Kidney capillary endothelial cell (primary cell): ENCODE data around the gene NUCKS1.

ENCODE experiments used
- DNase-seq: peaks from one replicate; pipeline ENCODE4 v3.0.0-alpha.2; 2018; ENCODE audit warnings: low spot score

The NUCKS1 gene, protein sequence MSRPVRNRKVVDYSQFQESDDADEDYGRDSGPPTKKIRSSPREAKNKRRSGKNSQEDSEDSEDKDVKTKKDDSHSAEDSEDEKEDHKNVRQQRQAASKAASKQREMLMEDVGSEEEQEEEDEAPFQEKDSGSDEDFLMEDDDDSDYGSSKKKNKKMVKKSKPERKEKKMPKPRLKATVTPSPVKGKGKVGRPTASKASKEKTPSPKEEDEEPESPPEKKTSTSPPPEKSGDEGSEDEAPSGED

DNA sequence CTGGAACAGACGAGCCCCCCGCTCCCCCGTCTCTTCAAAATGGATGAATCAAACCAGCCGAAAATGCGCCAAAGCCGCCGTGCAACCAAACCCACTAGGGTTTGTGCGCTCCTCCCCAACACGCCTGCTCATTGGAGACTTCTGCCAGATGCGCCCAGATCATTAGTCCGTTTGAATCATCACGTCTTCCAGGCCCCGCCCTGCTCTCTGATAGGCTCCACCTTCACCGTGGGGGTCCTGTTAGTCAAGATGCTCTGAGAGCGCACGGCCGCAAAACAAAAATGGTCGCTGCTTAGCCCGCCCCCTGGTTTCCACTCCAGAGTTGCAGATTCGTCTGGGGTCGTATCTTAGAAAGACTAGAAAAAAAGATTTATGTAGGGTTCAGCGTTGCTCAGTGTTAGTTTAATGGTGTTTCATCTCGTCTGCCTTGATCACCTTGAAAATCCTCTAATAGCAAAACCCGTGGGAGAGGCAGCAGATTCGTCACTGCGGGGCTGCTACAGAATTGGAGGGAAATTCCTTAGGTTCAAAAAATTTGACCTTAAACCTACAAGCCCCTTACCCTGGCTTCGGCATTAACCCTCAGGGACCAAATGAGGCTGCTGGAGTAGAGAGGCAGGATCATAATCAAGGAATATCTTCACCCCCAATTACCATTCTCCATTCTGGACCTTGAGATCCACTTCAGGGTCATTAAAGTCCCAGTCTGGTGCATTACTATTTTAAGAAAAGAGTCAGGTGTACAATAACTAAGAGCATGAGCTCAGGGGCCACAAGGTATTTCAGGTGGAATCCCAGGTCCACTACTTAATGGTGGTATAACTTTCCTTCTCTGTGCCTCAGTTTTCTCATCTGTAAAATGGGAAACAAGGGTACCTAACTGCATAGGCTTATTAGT lies at the start of gene NUCKS1:
Gene NUCKS1 (minus strand): TSS at position 45 of the 898 bp plus-strand sequence. CDS start 209 bp downstream, outside the sequence.
- DNase-seq, result peak; percentile 95

DNA sequence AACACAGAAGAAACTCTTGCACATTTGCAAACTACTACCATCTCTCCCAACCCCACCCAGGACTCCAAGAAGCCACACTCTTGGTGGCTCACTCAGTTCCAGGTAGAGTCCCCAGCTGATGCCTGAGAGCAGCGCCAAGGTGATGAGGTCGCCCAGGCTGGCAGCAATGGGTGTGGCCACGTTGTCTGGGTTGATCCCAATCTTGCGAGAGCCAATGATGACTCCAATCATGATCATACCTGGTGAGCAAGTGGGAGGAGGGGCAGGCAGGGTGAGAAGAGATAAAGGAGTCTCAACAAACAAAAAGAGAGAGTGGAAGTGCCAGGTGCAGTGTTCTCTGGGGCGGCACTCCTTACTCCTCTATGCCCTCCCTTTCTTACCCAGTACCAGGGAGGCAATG lies 48.6 kb upstream of the NUCKS1 start:
- DNase-seq, result no peak

DNA sequence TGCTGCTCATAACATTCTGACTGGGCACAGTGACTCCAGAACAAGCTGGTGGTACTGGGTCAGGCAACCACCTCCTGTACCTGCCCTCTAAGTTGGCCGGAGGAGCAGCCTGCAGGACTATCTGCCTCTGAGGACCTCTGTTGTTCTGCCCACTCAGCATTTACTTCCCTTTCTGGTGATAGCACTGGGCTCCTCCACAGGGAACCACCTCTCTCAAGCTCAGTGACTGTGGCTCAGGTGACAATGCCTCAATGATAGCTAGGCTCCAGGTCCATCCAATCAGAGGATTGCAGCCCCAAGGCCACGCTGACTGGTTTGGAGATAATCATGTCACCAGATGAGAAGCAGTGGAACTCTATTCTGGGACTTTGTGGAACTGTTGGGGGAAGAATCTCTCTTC lies 47.2 kb upstream of the NUCKS1 start:
- DNase-seq, result no peak

- DNase-seq, result no peak
These were observed 44.2 kb upstream of the NUCKS1 start for GRCh38 chr1:205794011-205794730.

DNA sequence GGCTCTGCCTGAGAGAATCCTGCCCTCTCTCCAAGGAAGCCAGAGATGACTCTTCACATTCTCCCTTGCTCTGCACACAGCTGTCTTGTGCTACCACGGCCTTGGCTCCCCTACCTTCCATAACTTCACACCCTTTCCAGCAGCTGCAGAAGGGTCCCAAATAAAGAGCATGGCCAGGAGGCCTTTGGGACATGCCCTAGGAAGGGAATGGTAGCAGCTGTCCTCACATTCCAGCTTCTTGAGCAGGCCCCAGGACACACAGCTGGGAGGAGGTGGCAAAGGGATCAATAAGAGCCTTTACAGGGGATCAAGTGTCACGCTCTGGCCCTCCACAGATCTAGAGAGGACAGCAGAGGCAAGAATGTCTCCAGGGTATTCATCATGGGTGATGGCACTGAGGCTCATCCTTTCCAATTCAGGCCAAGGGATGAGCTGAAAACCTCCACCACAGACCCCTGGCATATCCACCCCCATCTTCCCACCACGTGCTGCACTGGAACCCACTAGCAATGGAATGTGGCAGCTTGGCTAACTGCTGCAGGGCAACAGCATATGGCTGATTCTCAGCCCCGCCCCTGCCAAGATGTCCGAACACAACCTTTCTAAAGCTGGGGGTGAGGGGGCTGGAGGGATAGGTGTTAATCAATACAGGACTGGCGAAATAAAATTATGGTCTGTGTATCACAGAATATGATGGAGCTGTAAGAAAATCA lies 43.1 kb upstream of the NUCKS1 start:
- no peak for DNase-seq

DNA sequence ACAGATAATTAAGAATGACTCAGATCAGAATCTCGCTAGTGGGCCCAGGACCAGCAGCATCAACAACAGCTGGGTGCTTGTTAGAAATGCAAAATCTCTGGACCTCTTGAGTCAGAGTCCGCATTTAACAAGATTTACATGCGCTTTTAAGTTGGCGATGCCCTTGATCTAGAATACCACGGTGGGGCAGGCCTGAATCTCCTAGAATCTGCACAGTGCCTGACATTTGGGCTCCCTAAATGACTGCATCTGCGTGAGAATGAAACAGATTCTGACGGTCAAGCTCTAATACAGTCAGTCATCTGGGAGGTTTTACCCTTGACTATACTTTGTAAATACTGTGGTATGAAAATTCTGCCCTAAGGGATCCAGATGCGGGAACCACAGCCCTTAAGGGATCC lies 42.5 kb upstream of the NUCKS1 start:
- DNase-seq, result no peak

DNA sequence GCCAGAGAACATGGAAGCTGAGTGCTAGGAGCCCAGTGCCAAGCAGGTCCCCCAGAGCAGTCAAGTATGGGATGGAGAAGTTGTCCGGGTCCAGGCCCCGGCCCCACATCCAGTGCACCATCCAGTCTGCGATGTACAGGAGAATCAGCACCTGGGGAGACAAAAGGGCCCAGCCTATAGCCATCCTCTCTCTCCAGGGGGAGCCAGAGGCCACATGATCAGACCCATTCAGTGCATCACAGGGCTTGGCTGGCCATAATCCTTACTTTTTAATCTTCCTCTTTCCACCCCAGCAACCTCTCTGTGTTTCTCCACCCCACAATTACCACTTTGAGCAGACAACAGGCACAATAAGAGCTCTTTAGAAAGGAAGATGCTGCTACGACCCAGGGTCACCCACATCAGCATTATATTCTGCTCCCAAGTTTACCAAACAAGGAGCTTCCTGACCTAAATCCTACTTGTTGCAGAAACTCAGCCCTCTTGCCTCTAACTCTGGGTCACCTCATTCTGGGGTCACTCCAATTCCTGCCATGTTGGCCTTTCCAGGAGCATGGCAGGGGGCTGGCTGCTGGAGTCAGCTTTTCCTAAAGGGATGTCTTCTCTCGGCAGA lies 41.7 kb upstream of the NUCKS1 start:
- peak; percentile 51 for DNase-seq

DNA sequence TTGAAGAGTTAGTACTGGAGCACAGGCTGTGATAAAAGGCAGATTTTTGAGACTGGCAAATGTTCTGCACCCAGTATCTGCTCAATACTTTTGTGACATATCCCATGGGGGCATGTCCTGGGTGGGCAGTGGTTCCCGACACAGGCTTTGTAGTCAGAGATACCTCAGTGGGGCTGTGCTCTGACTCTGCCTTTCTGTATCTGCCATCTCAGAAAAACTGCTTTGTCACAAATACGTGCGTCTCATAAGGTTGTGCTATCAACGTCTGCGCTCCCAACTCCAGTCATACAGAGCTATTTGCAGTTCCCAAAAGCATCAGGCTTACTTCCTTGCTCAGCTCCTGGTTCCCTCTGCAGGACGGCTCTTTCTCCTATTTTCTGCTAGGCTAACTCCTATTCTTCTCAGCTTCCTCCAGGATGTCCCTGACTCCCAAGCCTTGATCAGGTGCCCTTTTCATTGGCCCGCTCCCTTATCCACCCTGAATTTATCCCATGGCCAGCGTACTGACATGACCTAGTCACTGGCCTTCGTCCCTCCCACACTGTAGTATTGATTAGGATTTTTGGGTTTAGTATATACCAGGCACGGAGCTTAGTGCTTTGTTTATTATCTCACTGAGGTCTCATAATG lies 37.4 kb upstream of the NUCKS1 start:
- DNase-seq, result no peak

DNA sequence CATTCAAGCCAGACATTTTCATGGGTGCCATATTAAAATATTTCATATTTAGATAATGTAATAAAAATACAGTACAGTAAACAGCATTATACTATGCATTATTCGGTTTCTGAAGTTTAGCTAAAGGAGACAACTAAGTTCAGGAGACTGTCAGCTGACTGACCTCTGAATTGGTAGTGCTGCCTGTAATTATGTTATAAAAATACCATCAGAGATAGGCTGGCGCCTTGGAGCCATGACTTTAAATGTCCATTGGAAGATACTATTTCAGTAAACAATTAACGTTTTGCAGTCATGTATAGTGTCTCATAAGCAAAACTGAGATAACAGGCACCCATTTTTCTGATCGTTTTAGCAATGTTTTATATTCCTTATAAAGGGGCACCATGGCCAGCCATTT lies 36.6 kb upstream of the NUCKS1 start:
- no peak for DNase-seq

DNA sequence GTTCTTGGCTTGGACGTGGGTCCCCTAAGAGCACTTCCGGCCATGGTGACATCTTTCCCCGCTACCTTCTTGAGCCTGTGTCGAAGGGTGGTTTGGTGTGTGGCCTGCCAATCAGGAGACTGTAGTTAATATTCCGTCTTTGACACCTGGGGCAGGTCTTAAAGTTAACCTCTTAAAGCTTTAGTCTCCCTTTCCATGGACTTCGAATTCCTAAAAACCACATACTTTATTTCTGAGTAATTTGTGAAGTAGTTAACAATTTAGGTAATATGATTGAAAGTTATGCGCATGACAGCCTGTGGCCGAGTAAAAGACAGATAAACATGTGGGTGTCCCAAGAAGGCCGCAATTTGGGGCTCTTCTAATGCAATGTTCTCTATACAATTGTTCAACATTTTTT lies 35.5 kb upstream of the NUCKS1 start:
- no peak for DNase-seq

GRCh38 chr1:205783904-205784303 lies 33.9 kb upstream of the NUCKS1 start:
- DNase-seq, result no peak

DNA sequence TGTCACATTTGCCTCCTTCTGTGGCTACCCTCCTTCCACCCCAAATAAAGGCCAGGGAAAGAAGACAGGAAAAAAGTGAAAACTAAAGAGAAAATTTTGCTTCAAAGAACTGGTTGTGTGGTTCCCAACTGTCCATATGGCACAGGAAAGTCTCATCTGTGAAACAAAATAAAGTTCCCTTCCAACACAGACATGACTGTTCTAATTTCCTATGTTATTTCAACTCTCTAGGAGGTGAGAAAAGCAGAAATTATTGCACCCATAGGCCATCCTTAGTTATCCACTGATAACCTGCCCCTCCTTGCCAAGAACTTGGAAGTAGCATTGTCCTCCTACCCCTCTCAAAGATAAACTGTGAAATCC lies 33.4 kb upstream of the NUCKS1 start:
- DNase-seq, result no peak

GRCh38 chr1:205782627-205783432 lies 32.8 kb upstream of the NUCKS1 start:
- DNase-seq, result no peak

DNA sequence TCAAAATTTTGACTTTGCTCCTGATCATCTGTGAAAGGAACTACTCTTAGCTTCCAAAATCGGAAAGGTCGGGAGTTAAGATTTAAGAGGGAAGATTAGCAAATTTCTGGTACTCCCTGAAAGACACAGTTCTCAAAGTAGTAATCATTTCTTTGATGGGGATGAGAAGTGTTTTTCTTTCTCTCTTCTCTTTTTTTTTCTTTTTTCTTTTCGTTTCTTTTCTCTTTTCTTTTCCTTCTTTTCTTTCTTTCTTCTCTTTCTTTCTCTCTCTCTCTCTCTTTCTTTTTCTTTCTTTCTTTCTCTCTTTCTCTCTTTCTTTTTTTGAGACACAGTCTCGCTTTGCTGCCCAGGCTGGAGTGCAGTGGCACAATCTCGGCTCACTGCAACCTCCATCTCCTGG lies 30.4 kb upstream of the NUCKS1 start:
- no peak for DNase-seq

DNA sequence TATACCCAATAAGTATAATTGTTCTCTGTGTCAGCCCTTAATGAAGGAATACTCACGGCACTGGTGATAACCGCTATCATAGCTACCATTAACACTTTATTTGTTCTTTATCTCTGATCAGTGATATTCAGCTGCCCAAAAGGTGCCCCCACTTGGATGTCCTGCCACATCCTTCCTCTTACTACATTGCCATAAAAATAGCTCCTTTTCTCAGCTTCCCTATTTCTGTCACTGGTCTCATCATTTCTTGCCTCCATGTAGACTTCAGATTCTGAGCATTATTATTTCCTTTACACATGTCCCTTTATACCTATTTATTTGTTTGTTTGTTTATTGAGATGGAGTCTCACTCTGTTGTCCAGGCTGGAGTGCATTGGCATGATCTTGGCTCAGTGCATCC lies 28.0 kb upstream of the NUCKS1 start:
- no peak for DNase-seq

- no peak for DNase-seq
These were observed 25.7 kb upstream of the NUCKS1 start for GRCh38 chr1:205775717-205776056.

DNA sequence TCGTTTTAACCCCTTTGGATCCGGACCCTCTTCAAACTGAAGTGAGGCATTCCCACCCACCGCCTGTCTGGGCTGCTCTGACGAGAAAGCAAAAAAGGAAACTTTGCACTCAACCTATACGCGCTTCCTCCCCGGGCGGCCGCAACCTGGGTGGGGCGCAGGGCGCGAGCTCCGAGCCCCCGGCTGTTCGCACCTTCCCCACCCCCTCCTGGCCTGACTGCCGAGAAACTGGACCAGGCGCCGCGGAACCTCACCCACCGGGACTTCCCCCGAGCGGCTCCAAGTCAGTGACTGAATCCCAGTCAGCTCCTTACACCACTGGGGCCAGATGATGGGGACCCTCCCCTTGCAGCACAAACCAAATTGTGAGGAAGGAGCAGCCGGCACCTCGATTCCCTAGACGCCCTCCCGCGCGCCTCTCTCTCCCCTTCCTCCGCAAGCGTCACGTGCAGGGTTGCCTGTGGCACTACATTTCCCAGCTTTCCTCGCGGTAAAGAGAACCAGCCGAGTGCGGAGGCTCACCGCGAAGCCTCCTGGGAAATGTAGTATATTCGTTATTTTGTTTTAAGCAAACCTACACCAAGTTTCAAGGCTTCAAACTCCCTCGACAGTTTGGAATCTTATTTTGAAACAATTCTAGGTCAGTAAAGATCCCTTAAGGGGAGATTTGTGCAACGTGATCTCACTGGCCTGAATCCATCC lies 25.2 kb upstream of the NUCKS1 start, which contains the start of gene RAB29:
Gene RAB29 (minus strand): TSS at position 468 of the 702 bp plus-strand sequence. CDS start 526 bp downstream, outside the sequence.
- peak; percentile 76 for DNase-seq

DNA sequence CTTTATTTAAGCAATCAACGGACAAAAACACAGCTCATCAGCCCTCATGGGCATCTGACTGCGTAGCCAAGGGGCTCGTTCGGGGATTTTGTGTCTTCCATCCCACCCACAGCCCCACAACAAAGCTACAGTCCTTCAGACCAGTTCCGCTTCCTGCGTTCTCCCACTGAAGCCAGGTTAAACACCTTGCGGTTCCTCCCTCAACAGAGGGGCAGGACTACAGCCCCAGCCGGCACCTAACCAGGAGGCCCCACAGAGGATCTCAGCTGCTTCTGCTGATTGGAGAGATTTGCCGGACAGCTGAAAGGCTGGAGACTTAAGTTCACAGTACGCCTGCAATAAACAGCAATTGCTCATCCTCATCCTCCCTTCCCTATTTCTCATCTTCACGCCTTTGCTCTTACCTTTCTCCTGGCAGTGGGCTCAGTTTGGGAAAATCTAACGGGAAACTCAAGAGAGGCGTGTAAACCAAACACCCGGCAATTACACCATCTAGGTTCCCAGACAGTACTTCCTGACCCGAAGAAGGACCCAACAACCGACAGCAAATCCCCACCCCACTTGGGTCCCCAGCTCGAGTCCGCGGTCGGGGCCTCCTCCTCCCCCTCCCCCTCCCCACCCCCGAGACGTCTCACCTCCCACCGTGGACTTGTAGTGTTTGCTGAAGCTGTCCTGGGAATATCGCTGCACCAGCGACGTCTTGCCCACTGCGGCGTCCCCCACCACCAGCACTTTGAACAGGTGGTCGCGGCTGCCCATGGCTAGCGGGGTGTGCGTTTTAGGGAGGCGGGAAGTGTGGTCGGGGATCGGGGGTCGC lies 24.4 kb upstream of the NUCKS1 start:
- peak; percentile 15 for DNase-seq

DNA sequence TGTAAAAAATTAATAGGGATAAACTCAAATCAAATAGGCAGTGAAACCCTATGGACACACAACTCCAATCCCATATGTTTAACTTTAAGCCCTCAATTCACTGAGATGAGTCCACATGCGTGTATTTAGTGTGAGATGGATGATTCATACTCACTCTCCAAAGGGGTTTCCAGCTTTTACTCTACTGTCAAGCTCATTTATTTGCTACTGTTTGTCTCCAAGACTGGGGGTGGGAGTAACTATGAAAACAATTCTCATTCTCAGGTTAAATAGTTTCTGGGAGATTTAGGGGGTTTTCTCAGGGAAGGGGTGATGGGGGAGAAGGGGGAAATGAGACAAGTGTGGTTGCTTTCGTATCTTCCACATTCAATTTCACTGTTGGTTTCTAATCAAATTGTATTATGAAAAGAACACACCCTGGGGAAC lies 22.6 kb upstream of the NUCKS1 start:
- no peak for DNase-seq
